IMR-90 (cell line): Measurements from ENCODE around the gene CASZ1. TPM values are rescaled to one million over a fixed set of nuclear protein-coding genes. Genes with fewer than 3 reads are reported as not detected.

Experiments
- ATAC-seq: fragments of 200-7000 bp; cut with Tn5 transposase; 2 replicates; pipeline ENCODE4 v1.9.1; 2020; ENCODE audit warnings: low read depth, mild to moderate bottlenecking, moderate library complexity
- BruUV-seq: library from RNA; stranded (reverse); fragments of 400-500 nt; replicated peaks from 2 replicates; lab custom pipeline; 2021; lab: Mats Ljungman, UMichigan
- CTCF ChIA-PET: fragments of 300-600 bp; formaldehyde crosslinking; extraction: SDS; loops from one replicate; lab custom pipeline; 2021; ENCODE audit warnings: antibody characterized with exemption; lab: Yijun Ruan, JAX
- POLR2A ChIA-PET: fragments of 300-600 bp; sonication (Branson Sonifier 250); formaldehyde crosslinking; loops from one replicate; lab custom pipeline; 2022; ENCODE audit warnings: antibody characterized with exemption; ENCODE audit not compliant: unreplicated experiment; lab: Charles Lee
- DNase-seq: peaks from one replicate; pipeline ENCODE4 v3.0.0; 2013
- H2AFZ ChIP-seq: replicated peaks from 2 replicates; pipeline ENCODE3; 2013; ENCODE audit warnings: low read length, mild to moderate bottlenecking; ENCODE audit not compliant: poor library complexity
- H2AK5ac ChIP-seq: 2 replicates; pipeline ENCODE4 v1.6.1; 2013; ENCODE audit warnings: low read depth, low read length, inconsistent platforms
- H2AK9ac ChIP-seq: replicated peaks from 2 replicates; pipeline ENCODE3; 2013; ENCODE audit warnings: mild to moderate bottlenecking, low read depth, low read length, moderate library complexity; ENCODE audit not compliant: poor library complexity
- H2BK120ac ChIP-seq: 2 replicates; pipeline ENCODE4 v1.6.1; 2013; ENCODE audit warnings: low read depth, low read length, inconsistent platforms
- H2BK15ac ChIP-seq: 3 replicates; pipeline ENCODE4 v1.6.1; 2013; ENCODE audit warnings: low read depth, low read length, inconsistent platforms
- H2BK20ac ChIP-seq: 2 replicates; pipeline ENCODE4 v1.6.1; 2013; ENCODE audit warnings: low read depth, mild to moderate bottlenecking, inconsistent platforms, low read length, moderate library complexity
- H2BK5ac ChIP-seq: 2 replicates; pipeline ENCODE4 v1.6.1; 2013; ENCODE audit warnings: mild to moderate bottlenecking, low read depth, low read length, inconsistent platforms; ENCODE audit not compliant: poor library complexity, severe bottlenecking
- H3K14ac ChIP-seq: replicated peaks from 2 replicates; pipeline ENCODE4 v1.6.1; 2013; ENCODE audit warnings: low read depth, low read length, inconsistent platforms
- H3K18ac ChIP-seq: 2 replicates; pipeline ENCODE4 v1.6.1; 2013; ENCODE audit warnings: low read depth, low read length, control low read depth
- H3K23ac ChIP-seq: 2 replicates; pipeline ENCODE4 v1.6.1; 2013; ENCODE audit warnings: low read depth, low read length, inconsistent platforms
- H3K27ac ChIP-seq: 2 replicates; pipeline ENCODE4 v1.5.1; 2013; ENCODE audit warnings: mild to moderate bottlenecking, control low read depth, low read length; ENCODE audit not compliant: insufficient read depth
- H3K27me3 ChIP-seq: 2 replicates; pipeline ENCODE4 v1.6.1; 2013; ENCODE audit warnings: low read length; ENCODE audit not compliant: control insufficient read depth, insufficient read depth
- H3K36me3 ChIP-seq: 2 replicates; pipeline ENCODE4 v1.6.1; 2013; ENCODE audit warnings: low read length, mixed read lengths; ENCODE audit not compliant: control insufficient read depth, insufficient read depth
- H3K4ac ChIP-seq: 2 replicates; pipeline ENCODE4 v1.6.1; 2013; ENCODE audit warnings: low read depth, low read length, inconsistent platforms
- H3K4me1 ChIP-seq: 2 replicates; pipeline ENCODE4 v1.6.1; 2013; ENCODE audit warnings: low read length, mixed read lengths; ENCODE audit not compliant: control insufficient read depth, insufficient read depth
- H3K4me2 ChIP-seq: 2 replicates; pipeline ENCODE4 v1.6.1; 2013; ENCODE audit warnings: low read depth, mild to moderate bottlenecking, control low read depth, low read length, moderate library complexity
- H3K4me3 ChIP-seq: 2 replicates; pipeline ENCODE4 v1.5.1; 2013; ENCODE audit warnings: low read depth, mild to moderate bottlenecking, control low read depth, low read length, moderate library complexity; ENCODE audit not compliant: insufficient read depth
- H3K56ac ChIP-seq: 2 replicates; pipeline ENCODE4 v1.6.1; 2013; ENCODE audit warnings: low read length, inconsistent platforms; ENCODE audit not compliant: insufficient read depth; ENCODE audit errors: extremely low read depth
- H3K79me1 ChIP-seq, 2 experiments: 2 replicates each; pipeline ENCODE4 v1.6.1; 2013; ENCODE audit warnings: low read length in 2 of 2, inconsistent platforms in 1 of 2, low read depth in 1 of 2
- H3K9ac ChIP-seq: 2 replicates; pipeline ENCODE4 v1.6.1; 2013; ENCODE audit warnings: low read depth, low read length, control low read depth
- H3K9me1 ChIP-seq: 2 replicates; pipeline ENCODE4 v1.6.1; 2013; ENCODE audit warnings: low read length, inconsistent platforms; ENCODE audit not compliant: insufficient read depth
- H3K9me3 ChIP-seq: 2 replicates; pipeline ENCODE4 v1.6.1; 2013; ENCODE audit warnings: low read length; ENCODE audit not compliant: control insufficient read depth, insufficient read depth
- H4K20me1 ChIP-seq: 2 replicates; pipeline ENCODE4 v1.6.1; 2013; ENCODE audit warnings: low read length, inconsistent platforms; ENCODE audit not compliant: insufficient read depth
- H4K5ac ChIP-seq: 2 replicates; pipeline ENCODE4 v1.6.1; 2013; ENCODE audit warnings: mild to moderate bottlenecking, low read depth, low read length, control low read depth
- H4K8ac ChIP-seq, 2 experiments: 2 replicates each; pipeline ENCODE4 v1.6.1; 2013; ENCODE audit warnings: low read depth in 2 of 2, low read length in 2 of 2, control low read depth in 1 of 2, inconsistent platforms in 1 of 2
- H4K91ac ChIP-seq: 2 replicates; pipeline ENCODE4 v1.6.1; 2013; ENCODE audit warnings: low read depth, low read length, inconsistent platforms; ENCODE audit not compliant: insufficient read depth
- BHLHE40 ChIP-seq: fragments of 150-350 bp; IDR thresholded peaks from 2 replicates; pipeline ENCODE4 v1.6.1; 2016; ENCODE audit warnings: mild to moderate bottlenecking, low read depth, low read length
- CEBPB ChIP-seq: IDR thresholded peaks from 2 replicates; pipeline ENCODE4 v1.6.1; 2012; ENCODE audit warnings: low read depth, low read length, improper control_type of control experiment
- CHD1 ChIP-seq: IDR thresholded peaks from 2 replicates; pipeline ENCODE4 v1.6.1; 2012; ENCODE audit warnings: low read depth, low read length, improper control_type of control experiment
- CTCF ChIP-seq: conservative IDR thresholded peaks from 2 replicates; pipeline ENCODE4 v1.5.1; 2012; ENCODE audit warnings: mild to moderate bottlenecking, low read depth, low read length, improper control_type of control experiment
- FOS ChIP-seq: fragments of 150-350 bp; IDR thresholded peaks from 2 replicates; pipeline ENCODE4 v1.6.1; 2016; ENCODE audit warnings: low read depth, low read length
- MAFK ChIP-seq: IDR thresholded peaks from 2 replicates; pipeline ENCODE4 v1.6.1; 2012; ENCODE audit warnings: low read depth, low read length, improper control_type of control experiment
- MAZ ChIP-seq: IDR thresholded peaks from 2 replicates; pipeline ENCODE4 v1.6.1; 2012; ENCODE audit warnings: low read depth, mild to moderate bottlenecking, low read length, improper control_type of control experiment, moderate library complexity, borderline replicate concordance
- MXI1 ChIP-seq: IDR thresholded peaks from 2 replicates; pipeline ENCODE4 v1.6.1; 2012; ENCODE audit warnings: low read depth, mild to moderate bottlenecking, low read length, moderate library complexity, borderline replicate concordance
- NFE2L2 ChIP-seq: fragments of 150-350 bp; IDR thresholded peaks from 2 replicates; pipeline ENCODE4 v1.6.1; 2016; ENCODE audit warnings: low read depth, mild to moderate bottlenecking, low read length
- POLR2A ChIP-seq: IDR thresholded peaks from 2 replicates; pipeline ENCODE4 v1.6.1; 2012; ENCODE audit warnings: mild to moderate bottlenecking, low read depth, low read length
- RAD21 ChIP-seq: IDR thresholded peaks from 2 replicates; pipeline ENCODE4 v1.6.1; 2012; ENCODE audit warnings: low read length, improper control_type of control experiment
- RCOR1 ChIP-seq: IDR thresholded peaks from 2 replicates; pipeline ENCODE4 v1.6.1; 2012; ENCODE audit warnings: mild to moderate bottlenecking, low read length, improper control_type of control experiment; ENCODE audit not compliant: insufficient replicate concordance
- RFX5 ChIP-seq: IDR thresholded peaks from 2 replicates; pipeline ENCODE4 v1.8.0; 2012; ENCODE audit warnings: low read depth, mild to moderate bottlenecking, low read length, moderate library complexity
- SMC3 ChIP-seq: fragments of 150-350 bp; IDR thresholded peaks from 2 replicates; pipeline ENCODE4 v1.6.1; 2016; ENCODE audit warnings: low read depth, mild to moderate bottlenecking, antibody characterized with exemption, low read length, moderate library complexity
- USF2 ChIP-seq: fragments of 150-350 bp; IDR thresholded peaks from 2 replicates; pipeline ENCODE4 v1.6.1; 2017; ENCODE audit warnings: mild to moderate bottlenecking, antibody characterized with exemption, low read length, low read depth
- WGBS, 2 experiments: methylation state at CpG; one replicate each; pipeline versions ENCODE4 v1.1.5 to v1.1.7; 2013; ENCODE audit warnings: missing lambda C conversion rate in 2 of 2; ENCODE audit not compliant: insufficient read length in 1 of 2; ENCODE audit errors: extremely low coverage in 2 of 2; 5-methylcytosine and 5-hydroxymethylcytosine counted together
- dilution Hi-C: fragments of 300-500 bp; cut with HindIII; formaldehyde crosslinking; loops from one replicate; pipeline ENCODE4 v1.14.3; 2018; ENCODE audit warnings: low sequenced_read_pairs; ENCODE audit not compliant: unreplicated experiment
- in situ Hi-C: fragments of 300-500 bp; cut with MboI; formaldehyde crosslinking; loops from 3 replicates; pipeline ENCODE4 v1.14.3; 2019; ENCODE audit warnings: low sequenced_read_pairs, inconsistent platforms, mixed read lengths
- intact Hi-C: fragments of 100-400 bp; cut with micrococcal nuclease; formaldehyde crosslinking; loops from 2 replicates; pipeline ENCODE4 v1.10.0; 2022
- polyA plus RNA-seq, 3 experiments: library from polyadenylated mRNA; depleted of rRNA; stranded (reverse); fragments of >200 nt; gene quantifications; 2 replicates each; pipeline ENCODE4 v1.2.3, GENCODE V29; 2012; ENCODE audit warnings: low replicate concordance in 1 of 3
- total RNA-seq: library from RNA; depleted of rRNA; stranded (reverse); fragments of >200 nt; gene quantifications from 2 replicates; pipeline ENCODE4 v1.2.3, GENCODE V29; 2012
- TF ChIP-seq, protein P1 (sequence below): fragments of 150-350 bp; IDR thresholded peaks from 2 replicates; pipeline ENCODE4 v1.6.1; 2016; ENCODE audit warnings: low read depth, mild to moderate bottlenecking, low read length, moderate library complexity, borderline replicate concordance

The CASZ1 gene
- total and polyA plus RNA-seq, 2 of the 4 experiments (the other 2 are of a cell fraction), result 0.18 to 0.24 TPM

DNA sequence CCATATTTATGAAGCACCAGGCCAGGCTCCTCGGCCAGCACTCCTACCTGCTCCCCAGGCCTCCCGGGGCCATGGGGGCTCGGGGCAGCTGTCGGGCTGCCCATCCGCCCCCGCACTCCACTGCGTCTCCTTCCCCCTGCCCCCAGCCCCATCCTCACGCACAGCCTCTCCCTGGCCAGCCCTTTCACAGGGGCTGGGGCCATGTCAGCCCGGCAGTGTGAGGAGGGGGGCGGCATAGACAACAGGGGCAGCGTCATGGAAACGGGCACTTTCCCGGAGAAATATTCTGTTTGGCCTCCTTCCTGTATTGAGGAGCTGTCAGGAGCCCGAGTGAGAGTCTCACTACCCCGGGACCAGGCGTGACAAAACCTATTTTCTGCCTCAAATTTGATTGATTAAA is 87.3 kb downstream of the CASZ1 start:
- H2BK20ac ChIP-seq, result no peak overlapping the region
- no peak overlapping the region for H2BK15ac ChIP-seq
- DNase-seq (no peak), ATAC-seq (no peak)
- TF ChIP-seq CHD1 (no peak), BHLHE40 (no peak), USF2 (no peak), SMC3 (no peak), RFX5 (no peak), CTCF (no peak), FOS (no peak), MAFK (no peak), RAD21 (no peak), NFE2L2 (no peak), CEBPB (no peak), MXI1 (no peak), MAZ (no peak), RCOR1 (no peak), POLR2A (no peak)
- TF ChIP-seq, protein P1, sequence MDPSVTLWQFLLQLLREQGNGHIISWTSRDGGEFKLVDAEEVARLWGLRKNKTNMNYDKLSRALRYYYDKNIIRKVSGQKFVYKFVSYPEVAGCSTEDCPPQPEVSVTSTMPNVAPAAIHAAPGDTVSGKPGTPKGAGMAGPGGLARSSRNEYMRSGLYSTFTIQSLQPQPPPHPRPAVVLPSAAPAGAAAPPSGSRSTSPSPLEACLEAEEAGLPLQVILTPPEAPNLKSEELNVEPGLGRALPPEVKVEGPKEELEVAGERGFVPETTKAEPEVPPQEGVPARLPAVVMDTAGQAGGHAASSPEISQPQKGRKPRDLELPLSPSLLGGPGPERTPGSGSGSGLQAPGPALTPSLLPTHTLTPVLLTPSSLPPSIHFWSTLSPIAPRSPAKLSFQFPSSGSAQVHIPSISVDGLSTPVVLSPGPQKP, result no peak
- H3K27ac ChIP-seq, result no peak overlapping the region
- no TSS peak for BruUV-seq
- H3K18ac ChIP-seq, result no peak overlapping the region
- H2AFZ ChIP-seq, result no peak overlapping the region
- no peak overlapping the region for H3K14ac ChIP-seq
- H3K56ac ChIP-seq, result no peak overlapping the region
- H3K4me1 ChIP-seq, result no peaks in the 10 kb centered on the region; the same call in 1 of the 2 replicates
- H2BK120ac ChIP-seq, result no peak overlapping the region
- H4K5ac ChIP-seq, result no peak overlapping the region
- intact Hi-C loops, result no loop called here
- H2AK9ac ChIP-seq, result no peak overlapping the region
- H3K9ac ChIP-seq, result no peak overlapping the region
- WGBS, 2 experiments, result 54% methylated on average over 3 of the region's 16 CpGs; no CpG with 5 or more reads in 1 of the 2 experiments
- H3K27me3 ChIP-seq, result peaks cover 71% of the 10 kb centered on the region
- no peak overlapping the region for H3K4ac ChIP-seq
- H3K4me2 ChIP-seq, result no peak overlapping the region
- in situ Hi-C loops, result no loop called here
- no peak overlapping the region for H3K23ac ChIP-seq
- no peaks in the 10 kb centered on the region for H3K36me3 ChIP-seq
- no peaks in the 10 kb centered on the region for H4K20me1 ChIP-seq
- no peak overlapping the region for H4K91ac ChIP-seq
- no peak overlapping the region for H2BK5ac ChIP-seq
- H2AK5ac ChIP-seq, result no peak overlapping the region
- dilution Hi-C loops, result no loop called here
- H3K9me1 ChIP-seq, result no peaks in the 10 kb centered on the region
- H3K9me3 ChIP-seq, result no peaks in the 10 kb centered on the region
- ChIA-PET POLR2A (no interaction called here), CTCF (no interaction called here)
- no peak overlapping the region for H4K8ac ChIP-seq
- H3K79me1 ChIP-seq, result no peaks in the 10 kb centered on the region
- H3K4me3 ChIP-seq, result no peak overlapping the region
